ENCODE results near the gene L3MBTL4.

GRCh38 chr18:6406075-6406909 is 8.4 kb downstream of the L3MBTL4 start:
- TF ChIP-seq EZH2 (IDR thresholded peaks at IDR 0.05) (no peak), CTCF (IDR thresholded peaks at IDR 0.05) (no peak), EZH2phosphoT487 (IDR thresholded peaks at IDR 0.05) (no peak)

Measured in neural progenitor cell (in vitro differentiated cells).